Measurements from ENCODE around the gene TAS2R40.
"Not testable (repeated sequence)": the region's sequence is repeated elsewhere in the genome, so short reads cannot be mapped to it uniquely, and the experiment has no call there.

TAS2R40 gene

GRCh38 chr7:143250199-143250598 is 28.4 kb downstream of the TAS2R40 start:
- no peak for DNase-seq (ENCODE audit: low read depth, low spot score)

- DNase-seq (ENCODE audit: low read depth, low spot score): no peak
These were observed 29.0 kb downstream of the TAS2R40 start for GRCh38 chr7:143250822-143251221.

- no peak for DNase-seq (ENCODE audit: low read depth, low spot score)
These were observed 30.2 kb downstream of the TAS2R40 start for GRCh38 chr7:143252006-143252405.

DNA sequence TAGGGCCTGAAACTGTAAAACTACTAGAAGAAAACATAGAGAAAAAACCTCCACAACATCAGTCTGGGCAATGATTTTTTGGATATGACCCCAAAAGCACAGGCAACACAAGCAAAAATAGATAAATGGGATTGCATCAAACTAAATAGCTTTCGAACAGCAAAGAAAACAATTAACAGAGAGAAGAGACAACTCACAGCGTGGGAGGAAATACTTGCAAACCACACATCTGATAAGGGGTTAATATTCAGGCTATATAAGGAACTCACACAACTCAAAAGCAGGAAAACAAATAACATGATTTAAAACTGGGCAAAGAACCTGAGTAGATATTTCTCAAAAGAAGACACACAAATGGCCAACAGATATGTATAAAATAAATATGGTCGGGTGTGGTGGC is 33.7 kb downstream of the TAS2R40 start:
- no peak for DNase-seq (ENCODE audit: low read depth, low spot score)

DNA sequence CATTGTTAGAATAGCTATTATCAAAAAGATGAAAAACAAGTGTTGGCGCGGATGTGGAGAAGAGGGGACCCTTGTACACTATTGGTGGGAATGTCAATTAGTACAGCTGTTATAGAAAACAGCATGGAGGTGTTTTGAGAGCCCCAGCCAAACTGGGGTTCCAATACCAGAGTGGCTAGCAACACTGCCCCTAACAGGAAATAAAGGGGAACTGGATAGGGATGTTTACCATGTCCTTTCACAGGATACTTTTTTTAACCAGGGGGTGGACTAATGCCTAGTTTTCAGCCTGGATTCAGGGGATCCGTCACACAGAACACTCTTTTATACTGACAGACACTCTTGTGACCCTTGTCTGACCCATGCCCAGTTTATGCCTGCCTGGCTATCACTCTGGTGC is 34.5 kb downstream of the TAS2R40 start:
- no peak for DNase-seq (ENCODE audit: low read depth, low spot score)

- DNase-seq (ENCODE audit: low read depth, low spot score): no peak
These were observed 35.1 kb downstream of the TAS2R40 start for GRCh38 chr7:143256932-143257331.

DNA sequence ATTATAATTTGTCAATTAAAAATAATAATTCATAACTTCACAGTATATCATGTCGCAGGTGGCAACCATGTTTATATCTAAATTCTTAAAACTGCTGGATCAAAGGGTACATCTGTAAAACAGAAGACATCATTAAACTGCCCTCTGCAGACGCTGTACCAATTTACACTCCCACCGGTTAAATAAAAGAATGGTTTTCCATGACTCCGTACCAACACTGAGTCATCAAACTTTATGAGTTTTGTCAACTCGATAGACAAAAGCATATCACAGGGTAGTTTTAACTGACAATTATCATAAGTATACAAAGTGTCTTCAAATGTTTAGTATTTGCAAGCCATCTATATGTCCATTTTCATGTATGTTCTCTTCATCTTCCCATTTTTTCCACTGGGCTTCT is 35.7 kb downstream of the TAS2R40 start:
- DNase-seq (ENCODE audit: low read depth, low spot score): no peak

DNA sequence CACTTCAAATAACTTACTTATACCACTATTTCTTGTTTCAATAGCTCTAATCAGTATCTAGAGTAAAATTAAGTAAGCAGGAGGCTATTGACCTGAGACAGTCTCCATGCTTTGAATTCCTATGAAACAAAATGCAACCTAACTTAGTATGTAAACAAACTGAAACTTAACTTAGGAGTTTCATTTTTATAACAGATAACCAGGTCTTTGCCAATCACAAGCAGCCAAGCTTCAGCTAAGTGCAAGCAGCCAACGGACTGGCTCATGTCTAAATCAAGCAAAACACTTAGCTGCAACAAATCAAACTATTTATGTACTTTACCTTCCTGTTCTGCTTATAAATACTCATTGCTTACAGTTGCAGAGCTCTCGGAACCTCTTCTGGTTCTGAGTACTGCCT is 37.0 kb downstream of the TAS2R40 start:
- DNase-seq (ENCODE audit: low read depth, low spot score): no peak

DNA sequence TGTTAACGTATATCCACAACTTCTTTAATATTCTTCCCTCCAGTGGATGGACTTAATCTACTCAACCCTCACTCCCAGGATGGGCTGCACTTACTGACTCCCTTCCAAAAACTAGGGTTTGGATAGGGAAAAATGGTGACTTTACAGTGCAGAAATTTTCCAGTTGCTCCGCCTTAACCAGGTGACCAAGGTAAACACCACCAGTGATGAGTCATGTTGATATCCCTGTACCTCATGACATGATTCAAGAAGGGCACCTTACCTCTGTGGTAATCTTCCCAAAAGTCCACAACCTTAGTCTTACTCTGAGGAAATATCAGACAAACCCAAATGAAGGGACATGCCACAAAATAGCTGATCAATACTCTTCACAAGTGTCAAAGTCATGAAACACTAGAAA is 37.9 kb downstream of the TAS2R40 start:
- DNase-seq (ENCODE audit: low read depth, low spot score): no peak

DNA sequence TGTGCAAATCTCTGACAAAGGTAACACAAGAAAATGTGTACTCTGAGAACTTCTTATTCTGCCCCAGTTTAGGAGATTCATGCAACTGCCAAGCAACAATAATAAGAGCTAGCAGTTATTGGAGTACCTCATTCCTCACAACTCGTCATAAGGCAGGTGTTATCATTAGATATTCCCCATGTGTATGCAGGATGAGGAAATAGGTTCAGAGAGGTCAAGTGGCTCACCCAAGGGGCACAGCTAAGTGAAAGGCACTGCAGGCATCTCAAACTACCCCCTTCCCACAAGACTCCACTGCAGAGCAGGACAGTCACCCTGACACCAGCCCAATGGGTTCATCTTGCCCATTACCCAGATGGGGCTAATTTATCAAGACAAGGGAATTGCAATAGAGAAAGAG is 40.1 kb downstream of the TAS2R40 start:
- no peak for DNase-seq (ENCODE audit: low read depth, low spot score)

DNA sequence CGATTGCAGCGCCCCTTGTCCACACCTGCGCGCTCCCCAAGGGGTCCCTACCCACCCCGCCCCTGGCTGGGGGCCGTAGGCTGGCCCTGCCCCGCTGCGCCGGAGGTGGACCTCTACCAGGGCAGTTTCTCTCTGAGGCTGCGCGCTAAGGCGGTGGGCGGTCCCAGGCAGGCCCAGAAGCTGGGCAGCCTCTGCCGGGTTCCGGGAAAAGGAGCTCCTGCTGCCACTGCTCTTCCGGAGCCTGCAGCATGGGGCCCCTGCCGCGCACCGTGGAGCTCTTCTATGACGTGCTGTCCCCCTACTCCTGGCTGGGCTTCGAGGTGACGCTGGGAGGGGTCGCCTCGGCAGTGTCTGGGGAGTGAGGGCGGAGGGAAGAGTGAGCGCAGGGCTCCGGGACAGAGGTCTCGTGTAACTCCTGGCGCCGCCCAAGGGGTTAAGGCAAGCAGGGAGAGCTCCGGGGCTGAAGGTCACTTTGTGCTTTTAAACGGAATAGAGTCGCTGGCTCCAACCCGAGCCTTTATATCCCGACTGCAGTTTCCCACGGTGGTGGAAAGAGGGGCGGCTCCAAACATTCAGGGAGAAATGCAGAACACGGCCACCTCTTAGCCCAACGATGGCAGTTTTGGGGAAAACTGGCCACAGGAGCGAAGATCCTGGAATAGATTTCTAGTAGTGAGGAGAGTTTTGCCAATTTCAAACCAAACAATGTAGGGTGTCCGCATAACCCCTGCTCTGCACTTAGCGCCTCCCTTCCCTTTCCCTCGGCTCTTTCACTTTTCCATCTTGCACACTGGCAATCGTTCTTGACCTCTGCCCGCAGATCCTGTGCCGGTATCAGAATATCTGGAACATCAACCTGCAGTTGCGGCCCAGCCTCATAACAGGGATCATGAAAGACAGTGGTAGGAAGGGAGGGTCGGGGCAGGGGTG is 41.7 kb downstream of the TAS2R40 start, which contains the start of gene GSTK1:
Gene GSTK1, plus strand, starts transcription at position 176 of the 930 bp plus-strand sequence. Its CDS starts 73 bp downstream, at position 249.
- DNase-seq (ENCODE audit: low read depth, low spot score): no peak

- DNase-seq (ENCODE audit: low read depth, low spot score): not testable (repeated sequence)
These were observed 42.3 kb downstream of the TAS2R40 start for GRCh38 chr7:143264196-143264568.

- no peak for DNase-seq (ENCODE audit: low read depth, low spot score)
These were observed 43.3 kb downstream of the TAS2R40 start for GRCh38 chr7:143265017-143265693.

GRCh38 chr7:143269251-143269650 is 47.4 kb downstream of the TAS2R40 start:
- DNase-seq (ENCODE audit: low read depth, low spot score): no peak

- no peak for DNase-seq (ENCODE audit: low read depth, low spot score)
These were observed 49.4 kb downstream of the TAS2R40 start for GRCh38 chr7:143271240-143271639.
